Measurements from ENCODE around the gene APBA2. TPM values are rescaled to one million over a fixed set of nuclear protein-coding genes. Genes with fewer than 3 reads are reported as not detected.

The APBA2 gene
- total RNA-seq, 1 donor from 2014 or later = 41.0 TPM

GRCh38 chr15:29003191-29003839, 117.5 kb downstream of the APBA2 start:
- H3K27me3 Mint-ChIP-seq = no peaks in the 10 kb centered on the region
- H3K27ac Mint-ChIP-seq = no peak overlapping the region
- H3K4me1 Mint-ChIP-seq (ENCODE audit: low read depth) = no peaks in the 10 kb centered on the region
- TF ChIP-seq CTCF (IDR thresholded peaks at IDR 0.05; ENCODE audit: unreplicated experiment) = no peak
- H3K9me3 Mint-ChIP-seq (ENCODE audit: low read depth) = peaks cover 9% of the 10 kb centered on the region
- no peak for DNase-seq (ENCODE audit: low spot score, unreplicated experiment)
- peaks cover 18% of the 10 kb centered on the region for H3K36me3 Mint-ChIP-seq (ENCODE audit: insufficient read depth)
- no peak overlapping the region for H3K4me3 Mint-ChIP-seq (ENCODE audit: low read depth)

- Mint-ChIP-seq H3K4me3 (ENCODE audit: low read depth) (no peak overlapping the region), H3K36me3 (ENCODE audit: insufficient read depth) (peaks cover 15% of the 10 kb centered on the region), H3K9me3 (ENCODE audit: low read depth) (peaks cover 6% of the 10 kb centered on the region), H3K4me1 (ENCODE audit: low read depth) (no peaks in the 10 kb centered on the region), H3K27ac (no peak overlapping the region), H3K27me3 (no peaks in the 10 kb centered on the region)
- no peak for TF ChIP-seq CTCF (IDR thresholded peaks at IDR 0.05; ENCODE audit: unreplicated experiment)
- DNase-seq (ENCODE audit: low spot score, unreplicated experiment) = no peak
Measured at GRCh38 chr15:29003840-29004233, 118.1 kb downstream of the APBA2 start.

GRCh38 chr15:29005931-29006330, 120.2 kb downstream of the APBA2 start:
- H3K36me3 Mint-ChIP-seq (ENCODE audit: insufficient read depth) = peaks cover 15% of the 10 kb centered on the region
- no peaks in the 10 kb centered on the region for H3K4me1 Mint-ChIP-seq (ENCODE audit: low read depth)
- DNase-seq (ENCODE audit: low spot score, unreplicated experiment) = no peak
- H3K27me3 Mint-ChIP-seq = no peaks in the 10 kb centered on the region
- no peak for TF ChIP-seq CTCF (IDR thresholded peaks at IDR 0.05; ENCODE audit: unreplicated experiment)
- no peak overlapping the region for H3K4me3 Mint-ChIP-seq (ENCODE audit: low read depth)
- no peak overlapping the region for H3K27ac Mint-ChIP-seq
- H3K9me3 Mint-ChIP-seq (ENCODE audit: low read depth) = peaks cover 6% of the 10 kb centered on the region

GRCh38 chr15:29008846-29009245, 123.1 kb downstream of the APBA2 start:
- no peak for TF ChIP-seq CTCF (IDR thresholded peaks at IDR 0.05; ENCODE audit: unreplicated experiment)
- H3K27ac Mint-ChIP-seq = no peak overlapping the region
- no peak for DNase-seq (ENCODE audit: low spot score, unreplicated experiment)
- peaks cover 1% of the 10 kb centered on the region for H3K4me1 Mint-ChIP-seq (ENCODE audit: low read depth)
- peaks cover 13% of the 10 kb centered on the region for H3K36me3 Mint-ChIP-seq (ENCODE audit: insufficient read depth)
- H3K4me3 Mint-ChIP-seq (ENCODE audit: low read depth) = no peak overlapping the region
- no peaks in the 10 kb centered on the region for H3K27me3 Mint-ChIP-seq
- peaks cover 6% of the 10 kb centered on the region for H3K9me3 Mint-ChIP-seq (ENCODE audit: low read depth)

GRCh38 chr15:29012097-29012496, 126.3 kb downstream of the APBA2 start:
- H3K4me1 Mint-ChIP-seq (ENCODE audit: low read depth) = peaks cover 1% of the 10 kb centered on the region
- no peaks in the 10 kb centered on the region for H3K27me3 Mint-ChIP-seq
- TF ChIP-seq CTCF (IDR thresholded peaks at IDR 0.05; ENCODE audit: unreplicated experiment) = no peak

More at GRCh38 chr15:29012097-29012496, 126.3 kb downstream of the APBA2 start:
- peaks cover 4% of the 10 kb centered on the region for H3K36me3 Mint-ChIP-seq (ENCODE audit: insufficient read depth)
- no peak for DNase-seq (ENCODE audit: low spot score, unreplicated experiment)
- no peaks in the 10 kb centered on the region for H3K9me3 Mint-ChIP-seq (ENCODE audit: low read depth)
- H3K4me3 Mint-ChIP-seq (ENCODE audit: low read depth) = no peak overlapping the region
- no peak overlapping the region for H3K27ac Mint-ChIP-seq

All from progenitor cell of endocrine pancreas (in vitro differentiated cells).